H1 (cell line): ENCODE results near the gene RNF220.

Experiments
- CHD2 ChIP-seq: IDR thresholded peaks from 2 replicates; pipeline ENCODE4 v1.6.1; 2012; ENCODE audit warnings: low read length, improper control_type of control experiment
- CTCF ChIP-seq, 3 experiments: IDR thresholded peaks; 1 replicate in 2 of 3; 2 replicates in 1 of 3; pipeline versions ENCODE4 v1.5.1 to v1.6.1; 2011; ENCODE audit warnings: low read length in 3 of 3, mild to moderate bottlenecking in 3 of 3, inconsistent platforms in 2 of 3, low read depth in 1 of 3, moderate library complexity in 1 of 3; ENCODE audit not compliant: insufficient read depth in 1 of 3; ENCODE audit errors: control extremely low read depth in 1 of 3
- EGR1 ChIP-seq: IDR thresholded peaks from 2 replicates; pipeline ENCODE4 v1.6.1; 2011; ENCODE audit warnings: low read depth, low read length, borderline replicate concordance
- EP300 ChIP-seq, 2 experiments: IDR thresholded peaks; 1 replicate in 1 of 2; 2 replicates in 1 of 2; pipeline ENCODE4 v1.6.1; 2011 to 2012; ENCODE audit warnings: low read depth in 2 of 2, low read length in 2 of 2, mild to moderate bottlenecking in 2 of 2, borderline replicate concordance in 1 of 2, inconsistent platforms in 1 of 2, moderate library complexity in 1 of 2
- NRF1 ChIP-seq: IDR thresholded peaks from 2 replicates; pipeline ENCODE4 v1.6.1; 2011; ENCODE audit warnings: mild to moderate bottlenecking, low read depth, low read length, improper control_type of control experiment
- SP2 ChIP-seq: IDR thresholded peaks from 2 replicates; pipeline ENCODE4 v1.6.1; 2012; ENCODE audit warnings: mild to moderate bottlenecking, low read length, inconsistent platforms
- TAF7 ChIP-seq: optimal IDR thresholded peaks from 2 replicates; pipeline ENCODE3; 2011; ENCODE audit warnings: low read depth, mild to moderate bottlenecking, inconsistent platforms, low read length, moderate library complexity, borderline replicate concordance

GRCh38 chr1:44565833-44566232 lies 160.8 kb downstream of the RNF220 start:
- TF ChIP-seq CTCF (IDR thresholded peaks at IDR 0.05; ENCODE audit: control extremely low read depth in 1 of 3, insufficient read depth in 1 of 3, low read depth in 1 of 3, low read length in 3 of 3) (no peak), TAF7 (no peak), EGR1 (no peak), SP2 (no peak), NRF1 (no peak), CHD2 (no peak), EP300 (IDR thresholded peaks at IDR 0.05; ENCODE audit: borderline replicate concordance in 1 of 2, low read depth in 2 of 2, low read length in 2 of 2) (no peak)
